Measurements from ENCODE around the gene NNT. TPM values are rescaled to one million over a fixed set of nuclear protein-coding genes. Genes with fewer than 3 reads are reported as not detected.

NNT gene
- total and polyA plus RNA-seq, 3 experiments from 2014 or later = 43.5 to 87.3 (median 79.7) TPM

DNA sequence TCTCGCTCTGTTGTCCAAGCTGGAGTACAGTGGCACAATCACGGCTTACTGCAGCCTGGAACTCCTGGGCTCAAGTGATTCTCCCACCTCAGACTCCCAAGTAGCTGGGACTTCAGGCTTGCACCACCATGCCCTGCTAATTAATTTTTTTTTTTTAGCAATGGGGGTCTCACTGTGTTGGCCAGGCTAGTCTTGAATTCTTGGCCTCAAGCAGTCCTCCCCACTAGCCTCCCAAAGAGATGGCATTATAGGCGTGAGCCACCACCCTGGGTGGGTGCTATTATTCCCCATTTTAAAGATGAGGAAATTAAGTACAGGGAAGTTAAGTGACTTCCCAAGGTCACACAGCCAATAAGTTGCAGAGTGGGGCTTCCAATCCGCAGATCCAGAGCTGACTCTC lies 1.7 kb downstream of the NNT start:
- Histone ChIP-seq H3K27ac (ENCODE audit: low read depth, low read length) (no peak overlapping the region), H3K27me3 (ENCODE audit: insufficient read depth, low read length, poor library complexity, severe bottlenecking) (no peaks in the 10 kb centered on the region), H3K36me3 (ENCODE audit: insufficient read depth, low read length) (no peaks in the 10 kb centered on the region), H3K9me3 (ENCODE audit: low read length) (no peaks in the 10 kb centered on the region), H3K4me1 (ENCODE audit: insufficient read depth, low read length) (peaks cover 32% of the 10 kb centered on the region), H3K4me3 (ENCODE audit: low read length) (no peak overlapping the region)
- Mint-ChIP-seq H3K9me3 (no peaks in the 10 kb centered on the region), H3K4me3 (peak overlapping the region; percentile 90 to 98 (median 91)), H3K27me3 (no peaks in the 10 kb centered on the region), H3K4me1 (peaks cover 50 to 76% (median 64%) of the 10 kb centered on the region in 3 donors), H3K27ac (peak overlapping the region in 5 of 8 donors; percentile 36 to 95 (median 93)), H3K36me3 (peaks cover 5 to 46% (median 9%) of the 10 kb centered on the region in 3 donors)
- ChIA-PET CTCF (interaction anchor here (1.3 to 3.2 kb wide), 2 partner anchors 11 to 120 kb away, joined by 3 to 22 read pairs; partner anchors contain the start of gene TMEM267), POLR2A (interaction anchor here (1.0 kb wide), 1 partner anchor 49 kb away, joined by 3 read pairs; no protein-coding TSS in a partner anchor)
- DNase-seq = no peak

DNA sequence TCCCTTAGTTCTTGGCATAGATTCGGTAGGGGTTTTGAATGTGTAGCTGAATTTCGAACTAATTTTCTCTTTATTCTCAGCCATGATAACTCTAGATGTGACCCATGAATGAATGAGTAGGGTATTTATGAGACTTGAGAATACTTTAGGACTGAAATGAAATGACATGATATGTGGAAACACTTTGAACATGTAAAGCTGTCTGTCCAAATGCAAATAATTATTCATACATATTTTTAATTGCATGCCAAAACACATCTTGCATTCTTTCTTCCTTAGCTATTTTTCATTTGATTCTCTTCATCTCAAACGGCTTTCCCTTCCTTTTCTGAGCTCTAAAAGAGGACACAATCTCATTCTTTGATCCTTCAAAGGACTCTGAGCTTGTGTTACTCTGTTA lies 3.4 kb downstream of the NNT start:
- no peak overlapping the region for H3K27ac ChIP-seq (ENCODE audit: low read depth, low read length)
- peak overlapping the region in 5 of 8 donors; percentile 1 to 78 (median 38) for H3K27ac Mint-ChIP-seq
- H3K9me3 Mint-ChIP-seq = no peaks in the 10 kb centered on the region
- H3K4me1 Mint-ChIP-seq = peaks cover 53 to 82% (median 71%) of the 10 kb centered on the region in 3 donors
- peaks cover 23% of the 10 kb centered on the region for H3K4me1 ChIP-seq (ENCODE audit: insufficient read depth, low read length)
- peak overlapping the region in 1 of 7 donors; percentile 53 for H3K4me3 Mint-ChIP-seq
- H3K27me3 ChIP-seq (ENCODE audit: insufficient read depth, low read length, poor library complexity, severe bottlenecking) = no peaks in the 10 kb centered on the region
- no peaks in the 10 kb centered on the region for H3K27me3 Mint-ChIP-seq
- H3K4me3 ChIP-seq (ENCODE audit: low read length) = no peak overlapping the region
- H3K36me3 Mint-ChIP-seq = peaks cover 5 to 61% (median 15%) of the 10 kb centered on the region in 3 donors
- ChIA-PET CTCF (no interaction called here), POLR2A (interaction anchor here (0.6 to 1.1 kb wide), 2 partner anchors 56 to 123 kb away, joined by 6 to 10 read pairs; partner anchors contain the start of gene TMEM267)
- no peaks in the 10 kb centered on the region for H3K36me3 ChIP-seq (ENCODE audit: insufficient read depth, low read length)
- no peak for DNase-seq
- H3K9me3 ChIP-seq (ENCODE audit: low read length) = no peaks in the 10 kb centered on the region

DNA sequence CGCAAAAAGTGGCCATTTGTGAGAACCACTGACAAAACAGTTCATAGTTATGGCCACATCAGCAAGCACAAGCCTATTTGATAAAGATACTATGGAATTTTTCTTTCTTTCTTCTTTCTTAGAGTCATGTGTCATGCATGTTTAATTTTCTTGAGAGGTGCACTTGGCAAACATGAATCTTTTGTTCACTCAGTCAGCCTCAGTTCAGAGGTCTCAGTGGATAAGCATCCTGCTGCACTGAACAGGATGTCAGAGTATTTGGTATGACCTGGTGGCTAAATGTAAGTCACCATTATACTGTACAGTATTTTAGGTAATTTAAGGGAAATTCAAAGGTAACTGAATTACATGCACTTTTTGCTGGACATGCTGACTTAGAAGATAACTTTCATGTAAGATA lies 5.4 kb downstream of the NNT start:
- no peaks in the 10 kb centered on the region for H3K9me3 Mint-ChIP-seq
- H3K4me3 Mint-ChIP-seq = peak overlapping the region in 1 of 7 donors; percentile 8
- peak overlapping the region in 2 of 8 donors; percentile 22 to 58 for H3K27ac Mint-ChIP-seq
- peaks cover 5 to 68% (median 20%) of the 10 kb centered on the region in 3 donors for H3K36me3 Mint-ChIP-seq
- Histone ChIP-seq H3K27me3 (ENCODE audit: insufficient read depth, low read length, poor library complexity, severe bottlenecking) (no peaks in the 10 kb centered on the region), H3K4me3 (ENCODE audit: low read length) (no peak overlapping the region), H3K4me1 (ENCODE audit: insufficient read depth, low read length) (peaks cover 14% of the 10 kb centered on the region), H3K9me3 (ENCODE audit: low read length) (no peaks in the 10 kb centered on the region), H3K36me3 (ENCODE audit: insufficient read depth, low read length) (peaks cover 5% of the 10 kb centered on the region), H3K27ac (ENCODE audit: low read depth, low read length) (no peak overlapping the region)
- no peaks in the 10 kb centered on the region for H3K27me3 Mint-ChIP-seq
- ChIA-PET CTCF (no interaction called here), POLR2A (interaction anchor here (1.6 kb wide), 1 partner anchor 124 kb away, joined by 4 read pairs; the partner anchor contains the start of gene TMEM267)
- DNase-seq = no peak
- H3K4me1 Mint-ChIP-seq = peaks cover 40 to 69% (median 63%) of the 10 kb centered on the region in 3 donors

DNA sequence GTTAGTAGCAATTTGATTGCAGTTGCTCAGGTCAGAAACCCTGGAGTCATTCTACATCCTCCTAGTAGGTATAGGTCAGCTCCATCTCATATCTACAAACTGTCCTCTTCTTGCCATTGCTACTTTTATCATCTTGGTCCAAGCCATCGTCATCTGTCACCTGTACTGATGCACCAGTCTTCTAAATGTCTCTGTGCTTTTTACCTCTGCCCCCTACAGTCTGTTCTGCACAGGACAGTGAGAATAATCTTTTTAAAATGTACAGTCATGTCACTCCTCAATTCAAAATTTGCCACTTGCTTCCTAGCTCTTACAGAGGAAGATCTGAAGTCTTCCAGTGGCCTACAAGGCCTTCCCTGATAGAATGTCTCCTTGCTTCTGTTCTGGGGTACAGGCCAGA lies 6.8 kb downstream of the NNT start:
- ChIA-PET POLR2A (interaction anchor here (0.6 to 1.6 kb wide), 2 partner anchors 52 to 126 kb away, joined by 4 read pairs; partner anchors contain the start of gene TMEM267), CTCF (interaction anchor here (1.0 to 1.4 kb wide), 6 partner anchors 13 to 126 kb away, joined by 3 to 5 read pairs (median 4); partner anchors contain the start of gene TMEM267)
- DNase-seq = no peak
- Mint-ChIP-seq H3K4me1 (peaks cover 28 to 56% (median 52%) of the 10 kb centered on the region in 3 donors), H3K9me3 (no peaks in the 10 kb centered on the region), H3K4me3 (no peak overlapping the region), H3K36me3 (peaks cover 5 to 72% (median 20%) of the 10 kb centered on the region in 3 donors), H3K27ac (peak overlapping the region in 4 of 8 donors; percentile 3 to 48 (median 32)), H3K27me3 (no peaks in the 10 kb centered on the region)
- no peak overlapping the region for H3K4me3 ChIP-seq (ENCODE audit: low read length)
- H3K36me3 ChIP-seq (ENCODE audit: insufficient read depth, low read length) = peaks cover 9% of the 10 kb centered on the region
- H3K27me3 ChIP-seq (ENCODE audit: insufficient read depth, low read length, poor library complexity, severe bottlenecking) = no peaks in the 10 kb centered on the region
- no peak overlapping the region for H3K27ac ChIP-seq (ENCODE audit: low read depth, low read length)
- peaks cover 3% of the 10 kb centered on the region for H3K4me1 ChIP-seq (ENCODE audit: insufficient read depth, low read length)
- no peaks in the 10 kb centered on the region for H3K9me3 ChIP-seq (ENCODE audit: low read length)

DNA sequence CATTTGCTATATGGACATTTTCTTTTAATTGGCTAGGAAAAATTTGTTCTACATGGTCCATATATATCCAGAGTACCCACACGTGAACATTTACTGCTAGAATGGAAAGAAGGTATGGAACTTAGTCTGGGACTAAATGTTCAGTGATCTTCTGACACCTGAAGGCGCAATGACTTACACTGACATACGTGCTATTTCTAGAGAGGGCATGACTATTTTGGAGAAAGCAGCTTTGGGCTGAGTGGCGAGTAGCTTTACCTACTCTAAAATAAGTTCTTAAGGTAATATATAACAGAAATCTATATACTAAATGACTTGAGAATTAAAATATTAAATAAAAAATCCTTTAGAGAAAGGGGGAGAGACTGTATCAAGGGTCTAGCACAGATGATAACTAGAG lies 10.4 kb downstream of the NNT start:
- H3K4me1 ChIP-seq (ENCODE audit: insufficient read depth, low read length) = no peaks in the 10 kb centered on the region
- H3K27me3 ChIP-seq (ENCODE audit: insufficient read depth, low read length, poor library complexity, severe bottlenecking) = no peaks in the 10 kb centered on the region
- ChIA-PET CTCF (no interaction called here), POLR2A (no interaction called here)
- H3K27ac ChIP-seq (ENCODE audit: low read depth, low read length) = no peak overlapping the region
- no peak for DNase-seq
- Mint-ChIP-seq H3K4me1 (peaks cover 12 to 40% (median 39%) of the 10 kb centered on the region in 3 donors), H3K27me3 (no peaks in the 10 kb centered on the region), H3K9me3 (no peaks in the 10 kb centered on the region), H3K4me3 (no peak overlapping the region), H3K36me3 (peaks cover 0 to 81% (median 11%) of the 10 kb centered on the region in 3 donors), H3K27ac (no peak overlapping the region)
- no peak overlapping the region for H3K4me3 ChIP-seq (ENCODE audit: low read length)
- H3K36me3 ChIP-seq (ENCODE audit: insufficient read depth, low read length) = peaks cover 17% of the 10 kb centered on the region
- H3K9me3 ChIP-seq (ENCODE audit: low read length) = no peaks in the 10 kb centered on the region

DNA sequence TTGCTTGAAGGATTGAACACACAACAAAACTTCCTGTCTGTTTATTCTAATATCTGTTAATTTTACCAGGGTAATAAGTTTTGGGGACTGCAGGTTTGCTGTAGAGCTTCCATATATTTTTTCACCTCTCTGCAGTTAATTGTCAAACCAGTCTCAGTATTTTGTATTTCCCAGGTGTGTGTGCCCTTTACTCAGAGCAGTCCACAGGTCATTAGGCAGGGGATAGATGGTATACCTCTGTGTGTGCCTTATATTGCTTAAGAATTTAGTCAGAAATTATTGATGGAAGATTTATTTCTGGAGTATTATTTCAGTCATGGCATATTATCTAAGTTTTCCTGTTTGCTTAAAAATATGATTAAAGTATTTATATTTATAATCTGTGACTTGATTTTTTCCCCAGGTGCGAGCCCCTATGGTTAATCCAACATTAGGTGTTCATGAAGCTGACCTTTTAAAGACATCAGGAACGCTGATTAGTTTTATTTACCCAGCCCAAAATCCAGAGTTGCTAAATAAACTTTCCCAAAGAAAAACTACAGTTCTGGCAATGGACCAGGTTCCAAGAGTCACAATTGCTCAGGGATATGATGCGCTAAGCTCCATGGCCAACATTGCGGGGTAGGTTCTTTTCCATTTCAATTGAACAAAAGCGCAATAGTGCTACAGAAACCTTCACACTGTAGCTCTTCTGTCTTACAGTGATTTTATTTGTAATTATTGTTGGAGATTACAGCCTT lies 12.6 kb downstream of the NNT start:
- peaks cover 10 to 20% (median 19%) of the 10 kb centered on the region in 3 donors for H3K4me1 Mint-ChIP-seq
- no peak overlapping the region for H3K27ac ChIP-seq (ENCODE audit: low read depth, low read length)
- no peaks in the 10 kb centered on the region for H3K9me3 ChIP-seq (ENCODE audit: low read length)
- no peaks in the 10 kb centered on the region for H3K27me3 Mint-ChIP-seq
- H3K4me1 ChIP-seq (ENCODE audit: insufficient read depth, low read length) = no peaks in the 10 kb centered on the region
- H3K9me3 Mint-ChIP-seq = no peaks in the 10 kb centered on the region
- ChIA-PET POLR2A (no interaction called here), CTCF (interaction anchor here (1.2 kb wide), 1 partner anchor 11 kb away, joined by 3 read pairs; no protein-coding TSS in a partner anchor)
- no peaks in the 10 kb centered on the region for H3K27me3 ChIP-seq (ENCODE audit: insufficient read depth, low read length, poor library complexity, severe bottlenecking)
- DNase-seq = no peak
- peaks cover 0 to 74% (median 6%) of the 10 kb centered on the region in 3 donors for H3K36me3 Mint-ChIP-seq
- H3K4me3 ChIP-seq (ENCODE audit: low read length) = no peak overlapping the region
- no peak overlapping the region for H3K27ac Mint-ChIP-seq
- H3K4me3 Mint-ChIP-seq = no peak overlapping the region
- peaks cover 17% of the 10 kb centered on the region for H3K36me3 ChIP-seq (ENCODE audit: insufficient read depth, low read length)

DNA sequence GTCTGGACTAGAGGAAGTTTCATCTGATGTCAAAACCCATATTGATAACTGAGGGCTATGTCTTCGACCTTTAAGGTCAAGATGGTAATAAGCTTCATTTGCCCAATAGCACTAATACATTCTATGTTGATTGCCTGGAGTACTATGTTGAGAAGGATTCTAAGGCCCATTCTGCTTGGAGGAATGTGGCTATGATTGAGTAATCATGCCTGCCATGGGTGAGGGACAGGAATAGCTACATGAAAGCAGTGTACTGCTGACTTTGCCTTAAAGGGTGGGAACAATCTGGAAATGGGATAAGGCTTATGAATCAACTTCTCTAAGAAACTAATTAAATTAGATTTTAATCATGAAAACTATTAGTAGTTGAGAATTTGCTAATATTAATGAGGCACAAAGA lies 13.6 kb downstream of the NNT start:
- Histone ChIP-seq H3K27me3 (ENCODE audit: insufficient read depth, low read length, poor library complexity, severe bottlenecking) (no peaks in the 10 kb centered on the region), H3K4me1 (ENCODE audit: insufficient read depth, low read length) (no peaks in the 10 kb centered on the region), H3K36me3 (ENCODE audit: insufficient read depth, low read length) (peaks cover 17% of the 10 kb centered on the region), H3K9me3 (ENCODE audit: low read length) (no peaks in the 10 kb centered on the region), H3K27ac (ENCODE audit: low read depth, low read length) (no peak overlapping the region), H3K4me3 (ENCODE audit: low read length) (no peak overlapping the region)
- H3K4me3 Mint-ChIP-seq = no peak overlapping the region
- POLR2A ChIA-PET = no interaction called here
- no peaks in the 10 kb centered on the region for H3K27me3 Mint-ChIP-seq
- peaks cover 8 to 14% (median 13%) of the 10 kb centered on the region in 3 donors for H3K4me1 Mint-ChIP-seq
- CTCF ChIA-PET = interaction anchor here (1.2 kb wide), 1 partner anchor 12 kb away, joined by 3 read pairs; no protein-coding TSS in a partner anchor
- no peak overlapping the region for H3K27ac Mint-ChIP-seq
- DNase-seq = no peak
- H3K36me3 Mint-ChIP-seq = peaks cover 0 to 74% (median 11%) of the 10 kb centered on the region in 3 donors
- H3K9me3 Mint-ChIP-seq = no peaks in the 10 kb centered on the region

DNA sequence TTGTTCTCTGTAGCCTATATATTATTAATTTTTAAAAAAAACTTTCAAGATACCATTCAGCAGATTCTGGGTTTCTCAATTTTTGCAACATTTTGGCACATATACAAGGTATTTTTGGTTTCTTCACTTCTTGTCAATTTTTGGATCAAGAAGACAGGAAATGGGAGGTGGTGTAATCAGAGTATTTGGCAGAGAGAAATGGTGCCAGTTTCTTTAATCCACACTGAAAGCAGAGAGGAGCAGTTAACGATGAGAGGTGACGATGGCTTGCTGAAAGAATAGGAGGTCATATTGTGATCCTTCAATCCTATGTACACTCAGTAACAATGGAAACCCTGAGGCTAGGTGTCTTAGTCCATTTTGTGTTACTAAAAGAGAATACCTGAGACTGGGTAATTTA lies 16.4 kb downstream of the NNT start:
- Mint-ChIP-seq H3K4me1 (peaks cover 19 to 35% (median 24%) of the 10 kb centered on the region in 3 donors), H3K36me3 (peaks cover 0 to 74% (median 10%) of the 10 kb centered on the region in 3 donors), H3K4me3 (no peak overlapping the region), H3K27me3 (no peaks in the 10 kb centered on the region), H3K27ac (peak overlapping the region in 2 of 8 donors; percentile 5 to 24), H3K9me3 (no peaks in the 10 kb centered on the region)
- no peak for DNase-seq
- ChIA-PET POLR2A (no interaction called here), CTCF (interaction anchor here (0.8 to 3.9 kb wide), 2 partner anchors 12 to 28 kb away, joined by 3 to 15 read pairs; no protein-coding TSS in a partner anchor)
- peaks cover 8% of the 10 kb centered on the region for H3K36me3 ChIP-seq (ENCODE audit: insufficient read depth, low read length)
- H3K27ac ChIP-seq (ENCODE audit: low read depth, low read length) = no peak overlapping the region
- H3K4me1 ChIP-seq (ENCODE audit: insufficient read depth, low read length) = no peaks in the 10 kb centered on the region
- H3K9me3 ChIP-seq (ENCODE audit: low read length) = no peaks in the 10 kb centered on the region
- H3K27me3 ChIP-seq (ENCODE audit: insufficient read depth, low read length, poor library complexity, severe bottlenecking) = no peaks in the 10 kb centered on the region
- no peak overlapping the region for H3K4me3 ChIP-seq (ENCODE audit: low read length)

Data from CD8-positive, alpha-beta memory T cell (primary cell).